ENCODE results near the gene OGA.

The OGA gene

DNA sequence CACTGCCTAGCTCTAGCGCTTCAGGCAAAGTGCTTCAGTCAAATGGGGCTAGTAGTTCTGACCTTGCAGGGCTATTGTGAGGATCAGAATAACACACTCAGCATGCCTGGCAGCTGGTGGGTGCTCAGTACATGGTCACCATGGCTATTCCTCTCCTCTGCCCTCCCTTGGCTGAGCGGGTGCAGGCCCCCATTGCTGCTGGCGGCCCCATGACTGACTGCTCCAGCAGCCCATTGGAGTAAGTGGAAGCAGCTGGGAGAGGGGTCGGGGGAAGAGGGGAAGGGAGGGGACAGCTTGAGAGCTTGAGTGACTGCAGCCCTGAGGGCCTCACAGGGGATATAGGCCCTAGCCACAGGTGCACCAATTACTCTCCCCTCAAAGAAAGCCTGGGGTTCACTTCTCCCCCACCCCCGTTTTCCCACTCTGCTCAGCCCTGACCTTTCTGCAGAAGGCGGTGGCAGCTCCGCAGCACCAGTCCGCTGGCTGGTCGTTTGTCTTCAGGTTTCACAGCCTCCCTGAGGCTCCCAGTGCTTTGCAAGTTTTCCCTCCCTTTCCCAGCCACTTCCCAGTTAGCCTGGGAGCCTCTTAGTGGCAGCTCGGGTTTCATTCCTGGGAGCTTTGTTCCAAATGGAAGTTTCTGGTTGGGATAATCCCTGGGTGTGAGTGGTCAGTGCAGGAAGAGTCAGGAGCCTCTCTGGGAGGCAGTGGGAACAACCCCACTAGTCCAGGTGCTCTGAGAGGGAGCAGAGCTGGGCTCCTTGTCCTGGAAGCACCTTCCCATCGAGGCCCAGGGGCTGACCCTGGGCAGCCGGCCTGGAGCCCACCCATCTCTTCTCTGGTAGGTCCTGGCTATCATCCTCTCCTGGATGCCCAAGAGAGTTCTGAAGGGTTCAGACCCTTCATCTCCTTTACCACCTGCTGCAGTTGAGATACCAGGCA, 58.7 kb downstream of the OGA start:
- no peak for DNase-seq (ENCODE audit: low read depth, low spot score)

- DNase-seq (ENCODE audit: low read depth, low spot score), result no peak
These were observed 59.4 kb downstream of the OGA start for GRCh38 chr10:101758858-101759257.

- DNase-seq (ENCODE audit: low read depth, low spot score), result no peak
These were observed 66.0 kb downstream of the OGA start for GRCh38 chr10:101752241-101752640.

- DNase-seq (ENCODE audit: low read depth, low spot score), result no peak
These were observed 68.9 kb downstream of the OGA start for GRCh38 chr10:101749047-101750016.

DNA sequence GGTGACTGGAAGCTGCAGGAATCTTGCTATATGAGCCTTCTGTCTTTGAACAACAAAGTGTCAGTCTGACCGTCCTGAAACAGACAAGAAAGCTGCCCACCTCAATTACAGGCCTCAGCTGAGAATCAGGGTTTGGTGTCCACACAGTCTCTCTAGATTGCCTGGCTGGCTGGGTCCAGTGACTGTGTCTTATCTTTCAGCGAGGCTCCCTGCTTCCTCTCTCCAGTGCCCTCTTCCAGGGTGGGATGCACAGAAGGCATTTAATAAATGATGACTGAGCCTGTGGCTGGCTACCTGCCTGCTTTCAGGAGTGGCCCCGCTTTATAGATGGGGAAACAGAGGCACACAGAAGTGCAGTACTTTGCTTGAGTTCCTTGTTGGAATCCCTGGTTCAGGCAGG, 69.7 kb downstream of the OGA start:
- DNase-seq (ENCODE audit: low read depth, low spot score), result no peak

- no peak for DNase-seq (ENCODE audit: low read depth, low spot score)
These were observed 73.1 kb downstream of the OGA start for GRCh38 chr10:101745074-101745696.

- DNase-seq (ENCODE audit: low read depth, low spot score), result no peak
These were observed 74.0 kb downstream of the OGA start for GRCh38 chr10:101744267-101744666.

DNA sequence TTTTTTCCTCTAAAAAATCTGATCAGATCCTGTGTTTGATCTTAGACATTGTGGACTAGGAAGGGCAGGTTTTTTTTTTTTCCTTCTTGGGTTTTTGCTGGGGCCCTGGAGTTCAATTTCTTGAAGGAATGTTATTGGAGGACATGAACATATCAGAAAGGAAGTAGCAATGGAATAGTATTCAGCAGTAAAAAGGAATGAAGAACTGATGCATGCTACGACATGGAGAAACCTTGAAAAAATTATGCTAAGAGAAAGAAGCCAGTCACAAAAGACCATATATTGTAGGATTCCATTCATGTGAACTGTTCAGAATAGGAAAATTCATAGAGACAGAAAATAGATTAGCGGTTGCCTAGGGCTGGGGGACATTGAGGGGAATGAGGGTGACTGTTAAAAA, 76.3 kb downstream of the OGA start:
- DNase-seq (ENCODE audit: low read depth, low spot score), result no peak

GRCh38 chr10:101736666-101737065, 81.6 kb downstream of the OGA start:
- DNase-seq (ENCODE audit: low read depth, low spot score), result no peak
